A549 (cell line): ENCODE data around the gene ROR1.

Experiments
- CBX2 ChIP-seq: fragments of 200-600 bp; sonication (generic); IDR thresholded peaks from 2 replicates; pipeline ENCODE4 v1.6.1; 2016; ENCODE audit warnings: low read depth, mild to moderate bottlenecking, borderline replicate concordance
- EP300 ChIP-seq, 2 experiments: fragments of >200 bp; sonication (Bioruptor Twin); formaldehyde crosslinking; IDR thresholded peaks; 2 replicates in 1 of 2; 3 replicates in 1 of 2; pipeline ENCODE4 v1.6.1; 2016 to 2017
- FOXS1 ChIP-seq: fragments of 250-450 bp; sonication (Bioruptor Pico); IDR thresholded peaks from 2 replicates; pipeline ENCODE4 v1.5.0; 2020; ENCODE audit warnings: mild to moderate bottlenecking, moderate library complexity
- MAFK ChIP-seq: fragments of 450-650 bp; IDR thresholded peaks from 2 replicates; pipeline ENCODE4 v1.6.1; 2014; ENCODE audit not compliant: partially characterized antibody
- MAZ ChIP-seq: fragments of 150-350 bp; IDR thresholded peaks from 2 replicates; pipeline ENCODE4 v1.6.1; 2014; ENCODE audit warnings: antibody characterized with exemption, low read depth, low read length, borderline replicate concordance
- NR3C1 ChIP-seq: fragments of >200 bp; sonication (Bioruptor Twin); formaldehyde crosslinking; IDR thresholded peaks from 3 replicates; pipeline ENCODE4 v1.6.1; 2017
- POLR2A ChIP-seq: IDR thresholded peaks from 2 replicates; pipeline ENCODE4 v1.6.1; 2012; ENCODE audit warnings: mild to moderate bottlenecking, low read length
- REST ChIP-seq: fragments of 200-600 bp; sonication (generic); IDR thresholded peaks from 2 replicates; pipeline ENCODE4 v1.6.1; 2016; ENCODE audit warnings: antibody characterized with exemption, mild to moderate bottlenecking, moderate library complexity
- ZC3H11A ChIP-seq: fragments of 450-650 bp; IDR thresholded peaks from 2 replicates; pipeline ENCODE4 v1.6.1; 2014; ENCODE audit warnings: antibody characterized with exemption, mild to moderate bottlenecking
- ZFP36 ChIP-seq: fragments of 450-650 bp; IDR thresholded peaks from 2 replicates; pipeline ENCODE4 v1.6.1; 2014; ENCODE audit warnings: borderline replicate concordance; ENCODE audit not compliant: partially characterized antibody
- TF ChIP-seq, protein P1 (sequence below): fragments of >200 bp; sonication (Bioruptor Twin); formaldehyde crosslinking; IDR thresholded peaks from 3 replicates; pipeline ENCODE4 v1.5.1; 2016

- TF ChIP-seq, protein P1, sequence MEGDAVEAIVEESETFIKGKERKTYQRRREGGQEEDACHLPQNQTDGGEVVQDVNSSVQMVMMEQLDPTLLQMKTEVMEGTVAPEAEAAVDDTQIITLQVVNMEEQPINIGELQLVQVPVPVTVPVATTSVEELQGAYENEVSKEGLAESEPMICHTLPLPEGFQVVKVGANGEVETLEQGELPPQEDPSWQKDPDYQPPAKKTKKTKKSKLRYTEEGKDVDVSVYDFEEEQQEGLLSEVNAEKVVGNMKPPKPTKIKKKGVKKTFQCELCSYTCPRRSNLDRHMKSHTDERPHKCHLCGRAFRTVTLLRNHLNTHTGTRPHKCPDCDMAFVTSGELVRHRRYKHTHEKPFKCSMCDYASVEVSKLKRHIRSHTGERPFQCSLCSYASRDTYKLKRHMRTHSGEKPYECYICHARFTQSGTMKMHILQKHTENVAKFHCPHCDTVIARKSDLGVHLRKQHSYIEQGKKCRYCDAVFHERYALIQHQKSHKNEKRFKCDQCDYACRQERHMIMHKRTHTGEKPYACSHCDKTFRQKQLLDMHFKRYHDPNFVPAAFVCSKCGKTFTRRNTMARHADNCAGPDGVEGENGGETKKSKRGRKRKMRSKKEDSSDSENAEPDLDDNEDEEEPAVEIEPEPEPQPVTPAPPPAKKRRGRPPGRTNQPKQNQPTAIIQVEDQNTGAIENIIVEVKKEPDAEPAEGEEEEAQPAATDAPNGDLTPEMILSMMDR, result no peak
- TF ChIP-seq MAZ, result no peak
- TF ChIP-seq MAFK, result no peak
- no peak for TF ChIP-seq FOXS1 (CRISPR knock-in tag)
- TF ChIP-seq EP300 (IDR thresholded peaks at IDR 0.05), result no peak
- TF ChIP-seq CBX2, result no peak
- no peak for TF ChIP-seq ZC3H11A
- TF ChIP-seq ZFP36, result no peak
- no peak for TF ChIP-seq REST
- TF ChIP-seq POLR2A, result no peak
- TF ChIP-seq NR3C1, result no peak
These were observed 215.1 kb downstream of the ROR1 start for GRCh38 chr1:63988941-63989340.
